HG02571 (cell line): ENCODE data around the gene CCDC13.

Source experiments
- ATAC-seq: cut with Tn5 transposase; IDR thresholded peaks from one replicate; pipeline ENCODE4 v1.9.1; 2021; ENCODE audit warnings: mild to moderate bottlenecking, moderate library complexity; ENCODE audit not compliant: unreplicated experiment

The CCDC13 gene

GRCh38 chr3:42799376-42799775 is 26.3 kb upstream of the CCDC13 start:
- no peak for ATAC-seq

- no peak for ATAC-seq
These were observed 23.4 kb upstream of the CCDC13 start for GRCh38 chr3:42796332-42796885.

DNA sequence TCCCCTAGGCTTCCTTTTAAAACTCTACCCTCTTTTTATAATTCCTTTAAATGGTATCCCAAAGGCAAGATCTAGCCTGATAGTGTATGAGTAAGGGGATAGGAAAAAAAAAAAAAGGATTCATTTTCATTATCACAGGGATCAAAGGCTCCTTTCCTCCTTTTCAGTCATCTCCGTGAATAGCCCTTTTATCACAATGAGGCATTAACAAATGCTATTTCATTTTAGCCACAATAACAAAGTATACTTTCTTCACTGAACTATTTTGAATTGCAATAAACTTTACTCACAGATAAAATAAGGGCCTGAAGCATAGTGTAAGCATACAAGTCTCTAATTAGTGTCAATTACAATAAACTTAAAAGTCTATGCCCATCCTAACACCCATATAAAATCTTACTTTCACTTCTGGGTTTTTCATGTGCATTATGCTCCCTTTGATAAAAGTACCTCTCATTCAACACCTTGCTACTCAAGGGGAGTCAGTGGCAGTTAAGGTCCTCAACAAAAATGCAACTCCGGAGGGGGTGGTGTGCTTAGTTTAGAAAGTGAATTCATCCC is 22.6 kb upstream of the CCDC13 start:
- no peak for ATAC-seq

GRCh38 chr3:42790714-42791229 is 17.7 kb upstream of the CCDC13 start:
- no peak for ATAC-seq

- ATAC-seq: no peak
These were observed 13.6 kb upstream of the CCDC13 start for GRCh38 chr3:42786631-42787030.

GRCh38 chr3:42786212-42786611 is 13.2 kb upstream of the CCDC13 start:
- no peak for ATAC-seq

DNA sequence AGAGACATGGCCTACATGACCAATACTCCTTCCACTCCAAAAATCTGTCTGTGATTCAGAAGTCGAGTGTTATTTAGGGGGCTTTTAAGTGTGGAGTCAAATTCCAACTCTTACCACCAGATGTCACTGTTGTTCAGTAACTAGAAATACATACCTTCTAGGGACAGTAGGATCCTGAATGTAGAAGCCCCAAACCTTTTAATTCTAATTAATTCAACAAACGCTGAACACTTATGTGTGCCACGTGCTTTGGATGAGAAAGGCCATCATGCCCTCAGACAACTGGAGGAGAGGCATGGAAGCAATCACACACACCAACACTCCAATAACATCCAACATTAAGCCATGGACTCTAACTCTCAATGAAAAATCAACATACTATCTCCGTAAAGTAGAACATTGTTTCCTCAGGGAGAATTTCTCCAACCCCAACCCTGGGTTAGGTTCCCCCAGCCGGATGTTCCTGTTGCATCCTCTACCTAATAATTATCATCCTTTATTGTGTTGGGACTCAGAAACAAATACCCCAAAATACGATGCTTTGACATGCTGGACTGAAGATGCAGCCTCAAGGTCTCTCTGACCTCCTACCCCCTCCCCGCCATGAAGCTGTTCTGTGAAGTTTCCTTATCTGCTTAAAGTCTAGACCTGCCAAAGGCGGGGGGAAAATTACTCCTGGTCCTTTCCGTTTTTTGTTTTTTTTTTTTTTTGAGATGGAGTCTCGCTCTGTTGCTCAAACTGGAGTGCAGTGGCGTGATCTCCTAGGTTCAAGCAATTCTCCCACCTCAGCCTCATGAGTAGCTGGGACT is 8.0 kb upstream of the CCDC13 start:
- ATAC-seq: peak; percentile 81

DNA sequence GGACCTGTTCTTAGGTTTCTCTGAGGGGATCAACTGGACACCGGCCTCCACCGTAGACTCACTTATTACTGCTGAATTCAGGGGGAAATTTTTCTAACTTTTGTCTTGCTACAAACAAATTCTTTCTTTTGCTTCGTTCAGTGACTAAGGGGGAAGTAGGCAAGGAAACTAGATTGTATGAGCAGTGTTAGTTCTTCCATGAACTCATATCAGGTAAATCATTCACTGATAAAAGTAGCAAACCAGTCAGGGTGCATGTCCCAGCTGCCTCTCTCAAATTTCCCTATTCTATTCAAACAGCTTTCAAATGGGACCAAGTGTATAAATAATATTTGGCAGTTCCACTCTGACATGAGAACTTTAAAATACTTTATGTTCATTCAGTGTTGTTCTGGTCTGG is 7.3 kb upstream of the CCDC13 start:
- ATAC-seq: no peak

DNA sequence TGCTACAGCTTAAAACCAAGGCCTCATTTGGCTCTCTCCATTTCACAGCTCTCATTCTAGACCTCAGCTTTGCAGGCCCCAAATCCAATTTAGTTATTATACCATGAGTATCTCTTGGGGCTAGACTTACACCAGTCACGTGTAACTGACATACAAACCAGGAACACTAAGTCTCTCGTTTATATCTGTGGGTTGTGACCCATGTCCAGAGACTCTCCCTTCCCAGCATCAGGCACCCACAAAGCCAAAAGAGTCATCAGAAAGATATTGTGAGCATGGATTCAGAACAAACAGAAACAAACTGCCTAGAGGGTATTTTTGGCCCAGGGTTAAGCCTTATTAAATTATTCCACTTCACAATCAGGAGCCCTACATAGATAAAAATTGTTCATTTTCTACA is 5.6 kb upstream of the CCDC13 start:
- ATAC-seq: no peak

DNA sequence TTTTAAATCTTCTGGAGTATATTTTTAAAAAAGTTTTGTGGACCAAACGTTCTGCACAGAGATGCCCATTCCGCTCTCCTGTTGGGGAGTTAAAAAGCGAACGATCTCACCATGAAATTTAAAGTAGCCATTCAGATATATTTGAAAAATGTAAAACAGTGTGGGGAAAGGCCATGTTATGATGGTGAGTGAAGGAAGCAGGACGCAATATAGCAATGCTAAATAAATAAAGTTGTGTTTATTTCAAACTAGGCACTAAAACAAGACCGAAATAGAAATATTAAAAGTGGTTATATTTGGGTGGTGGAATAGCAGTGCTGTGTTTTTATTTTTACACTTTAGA is 327 bp upstream of the CCDC13 start:
- ATAC-seq: peak; percentile 7

DNA sequence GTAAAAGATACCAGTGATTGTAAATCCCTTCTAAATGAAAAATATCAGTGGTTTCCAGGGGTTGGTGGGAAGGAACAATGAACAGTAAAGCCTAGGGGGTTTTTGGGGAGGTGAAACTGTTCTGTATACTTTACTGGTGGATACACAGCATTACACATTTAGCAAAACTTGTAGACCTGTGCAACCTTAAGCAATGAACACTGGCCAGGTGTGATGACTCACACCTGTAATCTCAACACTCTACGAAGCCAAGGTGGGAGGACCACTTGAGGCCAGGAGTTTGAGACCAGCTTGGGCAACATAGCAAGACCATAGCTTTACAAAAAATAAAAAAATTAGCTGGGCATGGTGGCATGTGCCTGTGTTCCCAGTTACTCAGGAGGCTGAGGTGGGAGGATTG is 1.8 kb downstream of the CCDC13 start:
- no peak for ATAC-seq

DNA sequence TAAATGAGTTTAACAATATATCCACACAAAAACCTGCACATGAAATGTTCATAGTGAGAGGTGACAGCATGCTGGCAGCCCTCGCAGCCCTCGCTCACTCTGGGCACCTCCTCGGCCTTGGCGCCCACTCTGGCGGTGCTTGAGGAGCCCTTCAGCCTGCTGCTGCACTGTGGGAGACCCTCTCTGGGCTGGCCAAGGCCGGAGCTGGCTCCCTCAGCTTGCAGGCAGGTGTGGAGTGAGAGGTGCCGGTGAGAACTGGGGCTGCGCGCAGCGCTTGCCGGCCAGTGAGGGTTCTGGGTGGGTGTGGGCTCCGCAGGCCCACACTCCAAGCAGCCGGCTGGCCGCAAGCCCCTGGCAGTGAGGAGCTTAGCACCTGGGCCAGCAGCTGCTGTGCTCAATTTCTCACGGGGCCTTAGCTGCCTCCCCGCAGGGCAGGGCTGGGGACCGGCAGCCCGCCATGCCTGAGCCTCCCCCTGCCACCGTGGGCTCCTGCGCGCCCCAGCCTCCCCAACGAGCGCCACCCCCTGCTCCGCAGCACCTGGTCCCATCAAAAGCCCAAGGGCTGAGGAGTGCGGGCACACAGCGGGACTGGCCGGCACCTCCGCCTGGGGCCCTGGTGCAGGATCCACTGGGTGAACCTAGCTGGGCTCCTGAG is 3.4 kb downstream of the CCDC13 start:
- no peak for ATAC-seq

DNA sequence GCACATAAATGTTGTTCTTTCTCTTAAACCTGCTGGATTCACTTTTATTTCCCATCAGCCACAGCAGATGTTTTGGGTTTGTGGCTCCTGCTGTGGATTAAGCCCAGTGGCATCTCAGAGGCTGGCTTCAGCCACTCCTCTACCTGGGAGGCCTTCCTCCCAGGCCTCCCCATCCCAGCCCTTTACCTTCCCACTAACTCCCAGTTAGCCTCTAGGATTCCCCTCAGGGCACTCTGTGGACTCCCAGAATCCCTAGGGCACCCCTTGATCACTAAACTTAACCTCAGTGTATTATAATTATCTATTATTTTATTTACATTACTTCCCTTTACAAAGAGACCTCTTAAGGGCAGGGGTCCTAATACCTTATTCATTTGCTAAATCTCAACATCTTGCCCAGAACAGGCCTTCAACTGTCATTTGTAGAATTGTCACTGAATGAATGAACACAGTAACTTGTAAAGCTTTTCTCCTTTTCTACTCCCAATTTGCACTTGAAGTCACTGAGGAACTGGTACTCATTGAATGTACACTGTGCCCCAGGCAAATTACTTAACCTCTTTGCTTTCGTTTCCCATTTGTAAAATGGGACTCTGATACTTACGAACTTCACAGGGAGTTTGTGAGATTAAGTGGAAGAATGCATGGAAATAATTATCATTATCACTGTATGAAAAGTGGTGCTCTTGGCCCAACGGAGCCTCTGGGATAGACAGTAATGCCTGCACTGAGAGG is 8.3 kb downstream of the CCDC13 start:
- no peak for ATAC-seq

GRCh38 chr3:42764115-42764514 is 8.9 kb downstream of the CCDC13 start:
- ATAC-seq: no peak

- no peak for ATAC-seq
These were observed 10.0 kb downstream of the CCDC13 start for GRCh38 chr3:42763021-42763420.

DNA sequence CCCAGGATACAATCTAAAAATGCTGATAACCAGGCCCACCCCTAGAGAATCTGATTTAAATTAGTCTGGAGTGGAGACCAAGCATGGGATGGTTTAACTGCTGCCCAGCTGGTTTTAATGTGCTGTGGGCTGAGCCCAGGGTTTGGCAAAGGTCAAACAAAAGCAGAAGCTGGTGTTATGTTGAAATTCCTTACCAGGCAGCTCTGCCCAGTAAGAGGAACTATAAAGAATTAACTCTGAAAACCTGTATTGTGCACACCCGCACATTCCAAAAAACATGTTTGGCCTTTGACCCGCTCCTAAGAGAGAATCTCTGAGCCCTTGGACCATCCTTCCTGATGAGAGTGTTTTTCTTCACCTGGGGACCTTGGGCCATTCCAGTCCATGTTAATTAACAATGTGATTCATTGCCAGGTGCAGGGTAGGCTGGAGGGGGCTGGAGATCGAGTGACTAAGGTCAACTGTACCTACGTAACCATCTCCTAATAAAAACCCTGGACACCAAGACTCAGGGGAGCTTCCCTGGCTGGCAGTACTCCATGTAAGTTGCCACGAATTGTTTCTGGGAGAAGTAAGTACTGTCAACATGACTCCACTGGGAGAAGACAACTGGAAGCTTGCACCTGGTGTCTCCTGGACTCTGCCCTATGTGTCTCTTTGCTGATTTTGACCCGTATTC is 10.9 kb downstream of the CCDC13 start:
- ATAC-seq: no peak

GRCh38 chr3:42758126-42758525 is 14.9 kb downstream of the CCDC13 start:
- no peak for ATAC-seq

DNA sequence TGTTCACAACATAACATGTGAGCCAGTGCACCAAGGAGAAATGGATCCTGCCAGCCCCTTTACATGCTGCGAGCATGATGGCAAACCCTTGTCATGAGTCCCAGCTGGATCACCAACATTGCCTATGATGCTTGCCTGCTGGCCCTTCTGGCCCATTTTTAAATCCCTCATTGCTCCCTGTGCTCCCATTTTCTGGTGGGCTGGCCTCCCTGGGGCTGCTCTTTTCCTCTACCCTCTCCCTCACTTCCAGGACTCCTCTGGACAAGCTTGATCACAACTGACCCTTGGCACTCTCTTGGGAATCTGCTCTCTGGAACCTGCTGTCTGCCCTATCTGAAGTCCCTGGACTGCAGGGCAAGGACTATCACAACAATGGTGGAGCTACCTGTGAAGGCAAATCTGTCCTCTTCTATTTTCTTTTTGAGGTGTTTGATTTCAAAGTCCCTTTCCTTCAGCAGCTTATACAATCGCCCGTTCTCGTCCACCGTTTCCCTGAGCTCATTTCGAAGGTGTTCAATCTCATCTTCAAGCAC is 16.3 kb downstream of the CCDC13 start:
- ATAC-seq: no peak

GRCh38 chr3:42755681-42756578 is 17.1 kb downstream of the CCDC13 start:
- ATAC-seq: no peak
